Ramos (cell line): ENCODE results near the gene DST.

Experiments used
- in situ Hi-C: fragments of 300-500 bp; cut with MboI; formaldehyde crosslinking; loops from one replicate; pipeline ENCODE4 v1.14.3; 2022; ENCODE audit warnings: low sequenced_read_pairs; ENCODE audit not compliant: unreplicated experiment

DST gene

GRCh38 chr6:56541741-56542360 lies 100.8 kb downstream of the DST start:
- in situ Hi-C loops: no loop called here

GRCh38 chr6:56541030-56541600 lies 101.6 kb downstream of the DST start:
- in situ Hi-C loops: no loop called here

- in situ Hi-C loops: no loop called here
Observed at GRCh38 chr6:56540232-56541029, 102.3 kb downstream of the DST start.

- in situ Hi-C loops: no loop called here
Observed at GRCh38 chr6:56539527-56540105, 103.1 kb downstream of the DST start.

GRCh38 chr6:56538851-56539250 lies 103.8 kb downstream of the DST start:
- in situ Hi-C loops: no loop called here

- in situ Hi-C loops: no loop called here
Observed at GRCh38 chr6:56537223-56537770, 105.4 kb downstream of the DST start.

GRCh38 chr6:56536536-56536935 lies 106.2 kb downstream of the DST start:
- in situ Hi-C loops: no loop called here

GRCh38 chr6:56535626-56536025 lies 107.1 kb downstream of the DST start:
- in situ Hi-C loops: no loop called here

- in situ Hi-C loops: no loop called here
Observed at GRCh38 chr6:56534680-56535419, 107.8 kb downstream of the DST start.

- in situ Hi-C loops: no loop called here
Observed at GRCh38 chr6:56532766-56533551, 109.7 kb downstream of the DST start.

GRCh38 chr6:56531839-56532595 lies 110.7 kb downstream of the DST start:
- in situ Hi-C loops: no loop called here

- in situ Hi-C loops: no loop called here
Observed at GRCh38 chr6:56529594-56530191, 113.0 kb downstream of the DST start.

GRCh38 chr6:56528412-56528841 lies 114.3 kb downstream of the DST start:
- in situ Hi-C loops: no loop called here

GRCh38 chr6:56527934-56528333 lies 114.8 kb downstream of the DST start:
- in situ Hi-C loops: no loop called here

GRCh38 chr6:56526860-56527544 lies 115.7 kb downstream of the DST start:
- in situ Hi-C loops: no loop called here

- in situ Hi-C loops: no loop called here
Observed at GRCh38 chr6:56525974-56526789, 116.5 kb downstream of the DST start.
